Astrocyte of the spinal cord (primary cell): ENCODE measurements around the gene GPRC5C.

ENCODE experiments used
- DNase-seq: peaks from one replicate; pipeline ENCODE4 v3.0.0; 2011; ENCODE audit warnings: low read depth, low spot score
- H3K4me3 ChIP-seq: 2 replicates; pipeline ENCODE4 v1.5.1; 2011; ENCODE audit warnings: low read depth, mild to moderate bottlenecking, low read length, moderate library complexity
- CTCF ChIP-seq: IDR thresholded peaks from 2 replicates; pipeline ENCODE4 v1.5.1; 2012; ENCODE audit warnings: low read depth, mild to moderate bottlenecking, low read length, inconsistent platforms
- in situ Hi-C: cut with HindIII; loops from 2 replicates; pipeline ENCODE4 v1.10.0; 2017; ENCODE audit warnings: low sequenced_read_pairs

Gene GPRC5C

GRCh38 chr17:74407384-74407783 is 24.5 kb upstream of the GPRC5C start:
- H3K4me3 ChIP-seq, result no peak overlapping the region
- no peak for TF ChIP-seq CTCF
- DNase-seq, result no peak
- in situ Hi-C loops, result no loop called here

GRCh38 chr17:74408262-74408661 is 23.6 kb upstream of the GPRC5C start:
- no peak for DNase-seq
- TF ChIP-seq CTCF, result no peak
- H3K4me3 ChIP-seq, result no peak overlapping the region
- in situ Hi-C loops, result no loop called here

- H3K4me3 ChIP-seq, result no peak overlapping the region
- no peak for DNase-seq
- in situ Hi-C loops, result no loop called here
- no peak for TF ChIP-seq CTCF
Observed at GRCh38 chr17:74408815-74409214, 23.1 kb upstream of the GPRC5C start.

GRCh38 chr17:74410001-74410443 is 21.9 kb upstream of the GPRC5C start:
- H3K4me3 ChIP-seq, result no peak overlapping the region
- DNase-seq, result no peak
- in situ Hi-C loops, result no loop called here
- TF ChIP-seq CTCF, result no peak

GRCh38 chr17:74412581-74412980 is 19.3 kb upstream of the GPRC5C start:
- no peak overlapping the region for H3K4me3 ChIP-seq
- no peak for DNase-seq
- in situ Hi-C loops, result no loop called here
- TF ChIP-seq CTCF, result no peak

GRCh38 chr17:74413491-74413890 is 18.4 kb upstream of the GPRC5C start:
- in situ Hi-C loops, result no loop called here
- no peak overlapping the region for H3K4me3 ChIP-seq
- TF ChIP-seq CTCF, result no peak
- no peak for DNase-seq

- no peak for DNase-seq
- H3K4me3 ChIP-seq, result no peak overlapping the region
- TF ChIP-seq CTCF, result no peak
- in situ Hi-C loops, result no loop called here
Observed at GRCh38 chr17:74414510-74414909, 17.4 kb upstream of the GPRC5C start.
